ENCODE data around the gene ENOX1. TPM values are rescaled to one million over a fixed set of nuclear protein-coding genes. Genes with fewer than 3 reads are reported as not detected.

The ENOX1 gene
- total RNA-seq, 1 experiment from 2014 or later: 0.35 TPM

GRCh38 chr13:43206838-43207237, 579.9 kb downstream of the ENOX1 start:
- ChIA-PET POLR2A (ENCODE audit: unreplicated experiment) (no interaction called here), CTCF (no interaction called here)
- H2AFZ ChIP-seq: no peak overlapping the region
- H3K4me1 ChIP-seq (replicated peaks; ENCODE audit: insufficient read depth): no peaks in the 10 kb centered on the region
- H3K36me3 ChIP-seq (ENCODE audit: low read depth): no peaks in the 10 kb centered on the region
- intact Hi-C loops (cut with micrococcal nuclease; ENCODE audit: unreplicated experiment): loop anchor here (1.0 kb wide), 1 partner anchor 20 kb away; no protein-coding TSS in a partner anchor
- no peak overlapping the region for H3K27ac ChIP-seq
- no peak for DNase-seq
- no peaks in the 10 kb centered on the region for H3F3A ChIP-seq (ENCODE audit: insufficient read depth, low read depth)
- no peak overlapping the region for H3K4me2 ChIP-seq
- TF ChIP-seq EZH2 (IDR thresholded peaks at IDR 0.05; ENCODE audit: low read depth): no peak
- TF ChIP-seq CTCF (conservative IDR thresholded peaks at IDR 0.05): no peak
- H3K4me3 ChIP-seq: no peak overlapping the region
- no peaks in the 10 kb centered on the region for H3K9me3 ChIP-seq (ENCODE audit: insufficient read depth, low read depth)
- no TSS peak for BruUV-seq (replicated peaks)
- H3K9me2 ChIP-seq (ENCODE audit: insufficient read depth): no peaks in the 10 kb centered on the region
- no peaks in the 10 kb centered on the region for H3K79me2 ChIP-seq (ENCODE audit: low read depth)
- H3K27me3 ChIP-seq (ENCODE audit: insufficient read depth, low read depth): no peaks in the 10 kb centered on the region
- H4K20me1 ChIP-seq (ENCODE audit: insufficient read depth): no peaks in the 10 kb centered on the region

- Histone ChIP-seq H3K4me3 (no peak overlapping the region), H3K36me3 (ENCODE audit: low read depth) (no peaks in the 10 kb centered on the region), H3K27me3 (ENCODE audit: insufficient read depth, low read depth) (no peaks in the 10 kb centered on the region), H3K79me2 (ENCODE audit: low read depth) (no peaks in the 10 kb centered on the region), H3K27ac (no peak overlapping the region), H3K9me2 (ENCODE audit: insufficient read depth) (no peaks in the 10 kb centered on the region), H3K4me2 (no peak overlapping the region), H3K9me3 (ENCODE audit: insufficient read depth, low read depth) (no peaks in the 10 kb centered on the region), H2AFZ (no peak overlapping the region), H3F3A (ENCODE audit: insufficient read depth, low read depth) (no peaks in the 10 kb centered on the region), H3K4me1 (replicated peaks; ENCODE audit: insufficient read depth) (no peaks in the 10 kb centered on the region), H4K20me1 (ENCODE audit: insufficient read depth) (no peaks in the 10 kb centered on the region)
- no peak for DNase-seq
- no peak for TF ChIP-seq CTCF (conservative IDR thresholded peaks at IDR 0.05)
- no peak for TF ChIP-seq EZH2 (IDR thresholded peaks at IDR 0.05; ENCODE audit: low read depth)
- ChIA-PET POLR2A (ENCODE audit: unreplicated experiment) (no interaction called here), CTCF (no interaction called here)
- intact Hi-C loops (cut with micrococcal nuclease; ENCODE audit: unreplicated experiment): no loop called here
- no TSS peak for BruUV-seq (replicated peaks)
Measured at GRCh38 chr13:43205416-43205815, 581.4 kb downstream of the ENOX1 start.

GRCh38 chr13:43204591-43204990, 582.2 kb downstream of the ENOX1 start:
- intact Hi-C loops (cut with micrococcal nuclease; ENCODE audit: unreplicated experiment): no loop called here
- no peak for DNase-seq
- Histone ChIP-seq H4K20me1 (ENCODE audit: insufficient read depth) (no peaks in the 10 kb centered on the region), H3K79me2 (ENCODE audit: low read depth) (no peaks in the 10 kb centered on the region), H3K4me1 (replicated peaks; ENCODE audit: insufficient read depth) (no peaks in the 10 kb centered on the region), H3K36me3 (ENCODE audit: low read depth) (no peaks in the 10 kb centered on the region), H3K9me2 (ENCODE audit: insufficient read depth) (no peaks in the 10 kb centered on the region), H3K9me3 (ENCODE audit: insufficient read depth, low read depth) (no peaks in the 10 kb centered on the region), H3K4me3 (no peak overlapping the region), H2AFZ (no peak overlapping the region), H3K4me2 (no peak overlapping the region), H3K27me3 (ENCODE audit: insufficient read depth, low read depth) (no peaks in the 10 kb centered on the region), H3K27ac (no peak overlapping the region), H3F3A (ENCODE audit: insufficient read depth, low read depth) (no peaks in the 10 kb centered on the region)
- no TSS peak for BruUV-seq (replicated peaks)
- CTCF ChIA-PET: no interaction called here
- POLR2A ChIA-PET (ENCODE audit: unreplicated experiment): interaction anchor here (0.7 kb wide), 1 partner anchor 150 kb away, joined by 7 read pairs; no protein-coding TSS in a partner anchor
- no peak for TF ChIP-seq EZH2 (IDR thresholded peaks at IDR 0.05; ENCODE audit: low read depth)
- TF ChIP-seq CTCF (conservative IDR thresholded peaks at IDR 0.05): no peak
